H1 (cell line): Measurements from ENCODE around the gene PRMT5. TPM values are rescaled to one million over a fixed set of nuclear protein-coding genes. Genes with fewer than 3 reads are reported as not detected.
A peak's percentile ranks its signal among the peaks of the same experiment; 100 is the strongest.

Source experiments
- CTCF ChIA-PET: fragments of 300-600 bp; sonication (Branson Sonifier 250); formaldehyde crosslinking; loops from one replicate; lab custom pipeline; 2021; ENCODE audit not compliant: partially characterized antibody; lab: Charles Lee
- POLR2A ChIA-PET: fragments of 300-600 bp; sonication (Branson Sonifier 250); formaldehyde crosslinking; loops from one replicate; lab custom pipeline; 2021; ENCODE audit warnings: inconsistent platforms; ENCODE audit not compliant: partially characterized antibody; lab: Charles Lee
- DNase-seq, 2 experiments: peaks; one replicate each; pipeline versions ENCODE4 v3.0.0 to v3.0.0-alpha.2; 2010 to 2022; ENCODE audit warnings: low spot score in 2 of 2, low read depth in 1 of 2, mixed read lengths in 1 of 2
- FAIRE-seq: peaks from 2 replicates; lab custom pipeline; 2011; peaks lifted over from hg19 to GRCh38; lab: Jason Lieb, UNC
- H2AFZ ChIP-seq: 2 replicates; pipeline ENCODE4 v1.8.1; 2012; ENCODE audit warnings: low read length, inconsistent platforms
- H2AK5ac ChIP-seq: 2 replicates; pipeline ENCODE4 v1.6.1; 2013; ENCODE audit warnings: low read depth, low read length
- H2BK120ac ChIP-seq: replicated peaks from 2 replicates; pipeline ENCODE3; 2013; ENCODE audit warnings: low read depth, low read length, inconsistent platforms
- H2BK12ac ChIP-seq: 2 replicates; pipeline ENCODE4 v1.6.1; 2013; ENCODE audit warnings: low read depth, low read length
- H2BK15ac ChIP-seq: 2 replicates; pipeline ENCODE4 v1.6.1; 2013; ENCODE audit warnings: low read length
- H2BK20ac ChIP-seq: 2 replicates; pipeline ENCODE4 v1.6.1; 2013; ENCODE audit warnings: low read length
- H2BK5ac ChIP-seq: 2 replicates; pipeline ENCODE4 v1.6.1; 2013; ENCODE audit warnings: low read depth, low read length
- H3K14ac ChIP-seq: 2 replicates; pipeline ENCODE4 v1.6.1; 2013; ENCODE audit warnings: inconsistent platforms; ENCODE audit not compliant: insufficient read length
- H3K18ac ChIP-seq: 2 replicates; pipeline ENCODE4 v1.6.1; 2013; ENCODE audit warnings: low read length; ENCODE audit errors: extremely low read depth
- H3K23ac ChIP-seq: 2 replicates; pipeline ENCODE4 v1.6.1; 2013; ENCODE audit warnings: inconsistent platforms; ENCODE audit not compliant: insufficient read length
- H3K23me2 ChIP-seq: 2 replicates; pipeline ENCODE4 v1.6.1; 2013; ENCODE audit warnings: low read depth, low read length
- H3K27ac ChIP-seq: 2 replicates; pipeline ENCODE4 v1.6.1; 2011; ENCODE audit warnings: low read depth, low read length, inconsistent platforms
- H3K27me3 ChIP-seq, 4 experiments: replicated peaks in 1 of 4; 1 replicate in 1 of 4; 2 replicates in 3 of 4; pipeline versions ENCODE4 v1.6.1 to v1.8.1; 2011 to 2013; ENCODE audit warnings: low read length in 3 of 4, mild to moderate bottlenecking in 3 of 4, inconsistent platforms in 2 of 4, mixed read lengths in 2 of 4, moderate library complexity in 1 of 4; ENCODE audit not compliant: control insufficient read depth in 3 of 4, insufficient read depth in 3 of 4; ENCODE audit errors: extremely low read depth in 1 of 4
- H3K36me3 ChIP-seq, 4 experiments: 2 replicates each; pipeline versions ENCODE4 v1.6.1 to v1.8.1; 2011 to 2013; ENCODE audit warnings: mild to moderate bottlenecking in 4 of 4, low read length in 3 of 4, moderate library complexity in 2 of 4, control low read depth in 1 of 4, inconsistent platforms in 1 of 4; ENCODE audit not compliant: insufficient read depth in 4 of 4, control insufficient read depth in 2 of 4
- H3K4ac ChIP-seq: replicated peaks from 2 replicates; pipeline ENCODE3; 2013; ENCODE audit warnings: low read length, low read depth, mixed read lengths, inconsistent platforms; ENCODE audit not compliant: insufficient read length
- H3K4me1 ChIP-seq, 4 experiments: replicated peaks in 1 of 4; 1 replicate in 1 of 4; 2 replicates in 3 of 4; pipeline versions ENCODE4 v1.6.1 to v1.8.1; 2011 to 2013; ENCODE audit warnings: low read length in 3 of 4, inconsistent platforms in 2 of 4, mixed read lengths in 1 of 4; ENCODE audit not compliant: insufficient read depth in 4 of 4, control insufficient read depth in 3 of 4
- H3K4me2 ChIP-seq, 2 experiments: 2 replicates each; pipeline versions ENCODE4 v1.6.1 to v1.8.1; 2011 to 2013; ENCODE audit warnings: low read depth in 2 of 2, low read length in 2 of 2, control low read depth in 1 of 2, inconsistent platforms in 1 of 2, mild to moderate bottlenecking in 1 of 2; ENCODE audit not compliant: insufficient read depth in 1 of 2
- H3K4me3 ChIP-seq, 4 experiments: fragments of 200-600, 300-600 bp in 1 of 4; sonication (generic), shearing (Covaris generic), sonication (Bioruptor Twin) in 1 of 4; 2 replicates each; pipeline versions ENCODE4 v1.5.1 to v1.8.1; 2011 to 2016; ENCODE audit warnings: low read length in 4 of 4, low read depth in 3 of 4, control low read depth in 2 of 4, inconsistent platforms in 2 of 4, mild to moderate bottlenecking in 2 of 4, mixed read lengths in 1 of 4, moderate library complexity in 1 of 4; ENCODE audit not compliant: insufficient read depth in 2 of 4; ENCODE audit errors: extremely low read depth in 1 of 4
- H3K56ac ChIP-seq: replicated peaks from 2 replicates; pipeline ENCODE3; 2013; ENCODE audit warnings: low read depth, mild to moderate bottlenecking, mixed read lengths, low read length, inconsistent platforms; ENCODE audit not compliant: insufficient read length
- H3K79me1 ChIP-seq: 2 replicates; pipeline ENCODE4 v1.6.1; 2013; ENCODE audit warnings: low read depth, low read length, control low read depth
- H3K79me2 ChIP-seq, 2 experiments: 2 replicates each; pipeline versions ENCODE4 v1.6.1 to v1.8.1; 2012 to 2013; ENCODE audit warnings: low read length in 2 of 2, mild to moderate bottlenecking in 2 of 2, inconsistent platforms in 1 of 2; ENCODE audit not compliant: insufficient read depth in 2 of 2, control insufficient read depth in 1 of 2
- H3K9ac ChIP-seq, 4 experiments: replicated peaks in 1 of 4; 1 replicate in 1 of 4; 2 replicates in 3 of 4; pipeline versions ENCODE4 v1.6.1 to v1.8.1; 2011 to 2013; ENCODE audit warnings: low read depth in 3 of 4, low read length in 3 of 4, control low read depth in 2 of 4, mild to moderate bottlenecking in 2 of 4, moderate library complexity in 2 of 4, inconsistent platforms in 1 of 4; ENCODE audit errors: extremely low read depth in 1 of 4
- H3K9me3 ChIP-seq, 2 experiments: 2 replicates each; pipeline versions ENCODE4 v1.6.1 to v1.8.1; 2012 to 2013; ENCODE audit warnings: mild to moderate bottlenecking in 2 of 2, moderate library complexity in 2 of 2, control low read depth in 1 of 2, inconsistent platforms in 1 of 2, low read depth in 1 of 2, low read length in 1 of 2, mixed read lengths in 1 of 2; ENCODE audit not compliant: insufficient read depth in 2 of 2
- H4K20me1 ChIP-seq, 2 experiments: replicated peaks in 1 of 2; 2 replicates each; pipeline versions ENCODE3 to v1.8.1; 2011 to 2013; ENCODE audit warnings: inconsistent platforms in 2 of 2, low read length in 2 of 2, mild to moderate bottlenecking in 1 of 2; ENCODE audit not compliant: insufficient read depth in 2 of 2, control insufficient read depth in 1 of 2
- H4K5ac ChIP-seq: 2 replicates; pipeline ENCODE4 v1.6.1; 2013; ENCODE audit warnings: low read length, low read depth, mixed read lengths, inconsistent platforms; ENCODE audit not compliant: insufficient read length
- H4K8ac ChIP-seq: 2 replicates; pipeline ENCODE4 v1.8.0; 2013; ENCODE audit warnings: mild to moderate bottlenecking, moderate library complexity, low read length, inconsistent platforms; ENCODE audit not compliant: insufficient read depth; ENCODE audit errors: extremely low read depth
- H4K91ac ChIP-seq: replicated peaks from 2 replicates; pipeline ENCODE3; 2013; ENCODE audit warnings: low read length, mixed read lengths, inconsistent platforms; ENCODE audit not compliant: insufficient read length
- BCL11A ChIP-seq, 2 experiments: IDR thresholded peaks; one replicate each; pipeline ENCODE4 v1.6.1; 2011; ENCODE audit warnings: low read depth in 2 of 2, low read length in 2 of 2, mild to moderate bottlenecking in 2 of 2
- CBX8 ChIP-seq: fragments of 300-800, 300-1000 bp; sonication (generic); IDR thresholded peaks from 2 replicates; pipeline ENCODE4 v1.7.1; 2016; ENCODE audit warnings: low read depth, low read length, borderline replicate concordance
- CHD2 ChIP-seq: IDR thresholded peaks from 2 replicates; pipeline ENCODE4 v1.6.1; 2012; ENCODE audit warnings: low read length, improper control_type of control experiment
- POLR2A ChIP-seq, 2 experiments: IDR thresholded peaks; 1 replicate in 1 of 2; 2 replicates in 1 of 2; pipeline ENCODE4 v1.6.1; 2011; ENCODE audit warnings: low read depth in 2 of 2, low read length in 2 of 2, mild to moderate bottlenecking in 2 of 2; ENCODE audit errors: control extremely low read depth in 1 of 2
- POLR2AphosphoS5 ChIP-seq: IDR thresholded peaks from 2 replicates; pipeline ENCODE4 v1.6.1; 2011; ENCODE audit warnings: low read depth, low read length
- SIX5 ChIP-seq: IDR thresholded peaks from 2 replicates; pipeline ENCODE4 v1.6.1; 2011; ENCODE audit warnings: mild to moderate bottlenecking, low read depth, low read length
- WGBS, 2 experiments: shearing (Covaris generic) in 1 of 2; methylation state at CpG; one replicate each; pipeline versions ENCODE4 v1.1.6 to v1.1.7; 2013 to 2015; ENCODE audit warnings: low lambda C conversion rate in 2 of 2, mixed read lengths in 2 of 2, inconsistent platforms in 1 of 2, low coverage in 1 of 2, missing lambda C conversion rate in 1 of 2; ENCODE audit not compliant: insufficient replicate concordance in 2 of 2, insufficient coverage in 1 of 2, insufficient read length in 1 of 2; ENCODE audit errors: extremely low coverage in 1 of 2, missing lambda C conversion rate in 1 of 2; 5-methylcytosine and 5-hydroxymethylcytosine counted together
- polyA plus RNA-seq, 7 experiments: library from polyadenylated mRNA; depleted of rRNA in 3 of 7; stranded (reverse) in 5 of 7; unstranded in 2 of 7; fragments of >200 nt in 5 of 7; fragments of 200-250 nt in 2 of 7; gene quantifications; 1 replicate in 5 of 7; 2 replicates in 1 of 7; 4 replicates in 1 of 7; pipeline versions ENCODE4 v1.2.1 to v1.2.3, GENCODE V29; 2011 to 2013; ENCODE audit warnings: missing spikeins in 2 of 7, mixed read lengths in 2 of 7
- total RNA-seq: library from RNA; stranded (reverse); fragmentation: NEBNext Ultra II Directional; extraction: Animal tissue kit (Norgen Biotek cat#: 25700); gene quantifications from 2 replicates; pipeline ENCODE4 v1.2.1, GENCODE V29; 2021

The PRMT5 gene
- total and polyA plus RNA-seq, 2 of the 8 experiments (the other 6 are each of a cell fraction or from before 2014, with no cell fraction given), result 171 to 402 TPM

- no peak overlapping the region for H4K8ac ChIP-seq
- H3K27ac ChIP-seq, result no peak overlapping the region
- no peak overlapping the region for H2BK5ac ChIP-seq
- H3K79me2 ChIP-seq, result peaks cover 0 to 15% of the 10 kb centered on the region in 2 experiments; a peak in 2 of 4 replicates
- no peak overlapping the region for H2AK5ac ChIP-seq
- H3K9me3 ChIP-seq, result no peaks in the 10 kb centered on the region
- 93% methylated on average over 2 of the region's 2 CpGs; no CpG with 5 or more reads in 1 of the 2 experiments for WGBS, 2 experiments
- peaks cover 0 to 4% of the 10 kb centered on the region in 2 experiments for H4K20me1 ChIP-seq
- TF ChIP-seq SIX5 (no peak), CHD2 (no peak), BCL11A (IDR thresholded peaks at IDR 0.05; ENCODE audit: low read depth in 2 of 2, low read length in 2 of 2) (no peak), POLR2A (IDR thresholded peaks at IDR 0.05; ENCODE audit: control extremely low read depth in 1 of 2, low read depth in 2 of 2, low read length in 2 of 2) (peak in 1 of 2 experiments; percentile 37; a peak in 1 of 3 replicates), POLR2AphosphoS5 (no peak), CBX8 (no peak)
- no peaks in the 10 kb centered on the region; the same call in 1 of the 2 replicates for H3K79me1 ChIP-seq
- no peak overlapping the region; a peak in 1 of 7 replicates for H3K9ac ChIP-seq
- no peak overlapping the region for H3K18ac ChIP-seq
- H2BK120ac ChIP-seq, result no peak overlapping the region
- H4K5ac ChIP-seq, result no peak overlapping the region
- H3K4me1 ChIP-seq, result peaks cover 6 to 12% (median 11%) of the 10 kb centered on the region in 4 experiments; a peak in 6 of 7 replicates
- POLR2A ChIA-PET, result interaction anchor here (0.8 to 9.7 kb wide), 15 partner anchors 11 to 206 kb away, joined by 3 to 118 read pairs (median 4); partner anchors contain the start of genes AJUBA, HAUS4, OXA1L and PRMT5
- no peak overlapping the region for H2BK15ac ChIP-seq
- CTCF ChIA-PET, result interaction anchor here (0.6 to 7.7 kb wide), 32 partner anchors 9 to 610 kb away, joined by 3 to 175 read pairs (median 6); partner anchors contain the start of genes AJUBA, CDH24 and HAUS4
- no peak overlapping the region for H3K56ac ChIP-seq
- H2BK12ac ChIP-seq, result no peak overlapping the region
- H2BK20ac ChIP-seq, result no peak overlapping the region
- no peak overlapping the region for H3K23ac ChIP-seq
- no peak overlapping the region for H3K4ac ChIP-seq
- no peak overlapping the region for H3K4me2 ChIP-seq
- no peaks in the 10 kb centered on the region for H3K27me3 ChIP-seq
- FAIRE-seq (no peak), DNase-seq (no peak)
- no peaks in the 10 kb centered on the region; the same call in 1 of the 2 replicates for H3K23me2 ChIP-seq
- H3K4me3 ChIP-seq, result no peak overlapping the region
- no peak overlapping the region for H2AFZ ChIP-seq
- peaks cover 17 to 69% (median 43%) of the 10 kb centered on the region in 4 experiments for H3K36me3 ChIP-seq
- H4K91ac ChIP-seq, result no peak overlapping the region
- H3K14ac ChIP-seq, result no peak overlapping the region
These were observed 43.2 kb upstream of the PRMT5 start for GRCh38 chr14:22972313-22972930.
